GM06990 (cell line): ENCODE results near the gene AUTS2.

Experiments
- DNase-seq: peaks from one replicate; pipeline ENCODE4 v3.0.0-alpha.2; 2011; ENCODE audit not compliant: insufficient read length; ENCODE audit errors: extremely low read depth
- H3K27me3 ChIP-seq: replicated peaks from 2 replicates; pipeline ENCODE4 v1.6.0; 2011; ENCODE audit warnings: low read length; ENCODE audit not compliant: control insufficient read depth, insufficient read depth
- H3K36me3 ChIP-seq: 2 replicates; pipeline ENCODE4 v1.5.1; 2011; ENCODE audit warnings: low read length; ENCODE audit not compliant: control insufficient read depth, insufficient read depth
- H3K4me3 ChIP-seq: replicated peaks from 2 replicates; pipeline ENCODE4 v1.5.1; 2011; ENCODE audit warnings: low read depth, mild to moderate bottlenecking, control low read depth, low read length
- TF ChIP-seq, protein P1 (sequence below): IDR thresholded peaks from 2 replicates; pipeline ENCODE4 v1.5.1; 2011; ENCODE audit warnings: low read length, control low read depth, mild to moderate bottlenecking, inconsistent platforms; ENCODE audit not compliant: insufficient read depth, poor library complexity, severe bottlenecking

Gene AUTS2

DNA sequence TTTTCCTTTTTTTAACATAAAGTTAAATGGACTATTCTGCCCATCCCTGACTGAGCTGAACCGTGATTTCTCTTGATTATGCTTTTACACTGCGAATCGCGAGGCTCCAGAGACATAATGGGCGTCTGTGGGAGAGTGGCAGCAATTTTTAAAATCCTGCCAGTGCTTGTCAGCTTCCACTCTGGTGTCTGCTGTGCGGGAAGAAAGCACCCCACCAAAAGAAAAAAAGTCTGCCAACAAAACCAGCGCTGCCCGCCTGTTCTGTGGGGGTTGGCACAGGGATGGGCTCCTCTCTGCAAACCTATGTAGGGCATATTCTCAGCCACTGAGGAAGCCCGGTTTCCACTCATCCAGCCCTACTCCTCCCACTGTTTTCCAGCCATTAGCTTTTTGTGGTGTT lies 941.3 kb downstream of the AUTS2 start:
- no peak for DNase-seq
- TF ChIP-seq, protein P1, sequence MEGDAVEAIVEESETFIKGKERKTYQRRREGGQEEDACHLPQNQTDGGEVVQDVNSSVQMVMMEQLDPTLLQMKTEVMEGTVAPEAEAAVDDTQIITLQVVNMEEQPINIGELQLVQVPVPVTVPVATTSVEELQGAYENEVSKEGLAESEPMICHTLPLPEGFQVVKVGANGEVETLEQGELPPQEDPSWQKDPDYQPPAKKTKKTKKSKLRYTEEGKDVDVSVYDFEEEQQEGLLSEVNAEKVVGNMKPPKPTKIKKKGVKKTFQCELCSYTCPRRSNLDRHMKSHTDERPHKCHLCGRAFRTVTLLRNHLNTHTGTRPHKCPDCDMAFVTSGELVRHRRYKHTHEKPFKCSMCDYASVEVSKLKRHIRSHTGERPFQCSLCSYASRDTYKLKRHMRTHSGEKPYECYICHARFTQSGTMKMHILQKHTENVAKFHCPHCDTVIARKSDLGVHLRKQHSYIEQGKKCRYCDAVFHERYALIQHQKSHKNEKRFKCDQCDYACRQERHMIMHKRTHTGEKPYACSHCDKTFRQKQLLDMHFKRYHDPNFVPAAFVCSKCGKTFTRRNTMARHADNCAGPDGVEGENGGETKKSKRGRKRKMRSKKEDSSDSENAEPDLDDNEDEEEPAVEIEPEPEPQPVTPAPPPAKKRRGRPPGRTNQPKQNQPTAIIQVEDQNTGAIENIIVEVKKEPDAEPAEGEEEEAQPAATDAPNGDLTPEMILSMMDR: no peak
- Histone ChIP-seq H3K36me3 (no peaks in the 10 kb centered on the region), H3K4me3 (no peak overlapping the region), H3K27me3 (no peaks in the 10 kb centered on the region)

DNA sequence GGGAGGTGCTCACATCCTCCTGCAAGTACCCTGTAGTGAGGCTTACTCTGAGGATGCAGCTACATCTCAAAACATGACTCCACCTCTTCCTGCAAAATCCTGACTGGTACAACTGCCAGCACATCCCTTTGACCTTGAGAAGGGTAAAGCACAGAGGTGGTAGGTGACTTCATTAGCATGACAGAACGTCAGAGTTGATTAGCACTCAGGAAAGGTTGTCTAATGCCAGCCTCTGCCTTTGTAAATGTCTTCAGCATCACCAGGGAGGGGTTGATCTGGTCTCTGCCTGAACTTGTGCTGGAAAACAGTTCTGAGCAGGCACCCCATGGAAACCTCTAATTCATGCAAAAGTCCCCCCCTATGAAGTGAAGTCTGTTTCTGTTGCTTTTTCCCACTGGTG lies 942.4 kb downstream of the AUTS2 start:
- no peaks in the 10 kb centered on the region for H3K27me3 ChIP-seq
- no peak for DNase-seq
- no peak overlapping the region for H3K4me3 ChIP-seq
- no peaks in the 10 kb centered on the region for H3K36me3 ChIP-seq
- TF ChIP-seq, protein P1: no peak

DNA sequence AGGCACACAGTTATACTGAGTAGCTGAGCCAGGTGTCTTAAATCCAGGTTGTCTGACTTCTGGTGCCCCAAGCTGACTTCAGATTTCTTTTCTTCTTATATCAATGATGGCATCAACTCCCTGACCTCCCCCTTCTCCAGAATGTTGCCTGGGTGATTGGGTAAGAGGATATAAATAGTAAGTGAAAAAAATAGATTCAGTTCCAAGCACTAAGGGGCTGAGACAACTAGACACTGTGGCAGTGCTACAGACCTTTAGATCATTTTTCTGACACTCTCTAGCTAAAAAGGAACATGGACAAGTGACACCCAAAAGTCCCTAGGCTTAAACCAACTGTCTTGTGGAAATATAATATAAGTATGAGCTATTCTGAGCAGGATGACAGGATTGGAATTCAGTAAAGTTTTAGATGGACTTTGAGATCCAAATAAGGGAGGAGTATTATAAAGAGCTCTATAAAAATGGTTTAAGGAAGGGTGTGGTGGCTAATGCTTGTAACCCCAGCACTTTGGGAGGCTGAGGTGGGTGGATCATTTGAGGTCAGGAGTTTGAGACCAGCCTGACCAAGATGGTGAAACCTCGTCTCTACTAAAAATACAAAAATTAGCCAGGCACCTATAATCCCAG lies 944.6 kb downstream of the AUTS2 start:
- no peak for DNase-seq
- TF ChIP-seq, protein P1: no peak
- Histone ChIP-seq H3K4me3 (no peak overlapping the region), H3K27me3 (no peaks in the 10 kb centered on the region), H3K36me3 (no peaks in the 10 kb centered on the region)

DNA sequence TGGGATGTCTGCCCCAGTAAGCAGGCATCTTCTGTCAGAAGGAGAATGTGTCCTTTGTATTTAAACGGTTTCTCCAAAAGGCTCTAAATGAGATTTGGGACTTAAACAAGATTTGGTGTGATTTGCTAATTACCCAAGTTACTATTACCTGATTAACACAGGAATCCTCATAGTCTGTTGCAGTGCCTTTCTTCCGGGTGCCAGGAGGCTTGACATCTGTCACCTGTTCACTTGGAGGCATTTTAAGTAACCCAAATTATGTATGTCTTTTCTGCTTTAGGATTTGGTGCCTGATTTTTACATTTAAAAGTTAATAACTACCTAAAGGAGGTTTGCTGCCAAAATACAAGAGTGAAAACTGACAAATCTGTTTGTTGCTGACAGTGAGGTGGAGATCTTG lies 945.7 kb downstream of the AUTS2 start:
- H3K36me3 ChIP-seq: no peaks in the 10 kb centered on the region
- H3K4me3 ChIP-seq: no peak overlapping the region
- TF ChIP-seq, protein P1: no peak
- H3K27me3 ChIP-seq: no peaks in the 10 kb centered on the region
- DNase-seq: no peak

DNA sequence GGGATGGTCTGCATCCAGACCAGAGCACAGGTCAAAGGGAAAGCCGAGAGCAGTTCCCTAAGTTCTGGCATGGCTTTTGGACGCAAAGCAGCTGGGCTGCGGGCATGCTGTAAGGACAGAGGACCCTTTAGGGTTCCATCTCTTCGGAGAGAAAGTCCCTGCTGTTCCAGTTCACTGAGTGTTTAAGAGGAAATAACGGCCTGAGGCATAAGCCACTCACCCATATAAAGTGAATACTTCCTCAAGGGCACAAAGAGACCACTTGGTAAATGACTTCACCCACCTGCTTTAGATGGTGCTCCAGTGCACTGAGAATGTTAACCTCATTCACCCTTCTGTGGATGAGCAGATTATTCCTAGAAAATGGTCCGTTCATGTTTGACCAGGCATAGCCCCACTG lies 946.9 kb downstream of the AUTS2 start:
- TF ChIP-seq, protein P1: no peak
- Histone ChIP-seq H3K27me3 (no peaks in the 10 kb centered on the region), H3K4me3 (no peak overlapping the region), H3K36me3 (no peaks in the 10 kb centered on the region)
- peak; percentile 14 for DNase-seq

DNA sequence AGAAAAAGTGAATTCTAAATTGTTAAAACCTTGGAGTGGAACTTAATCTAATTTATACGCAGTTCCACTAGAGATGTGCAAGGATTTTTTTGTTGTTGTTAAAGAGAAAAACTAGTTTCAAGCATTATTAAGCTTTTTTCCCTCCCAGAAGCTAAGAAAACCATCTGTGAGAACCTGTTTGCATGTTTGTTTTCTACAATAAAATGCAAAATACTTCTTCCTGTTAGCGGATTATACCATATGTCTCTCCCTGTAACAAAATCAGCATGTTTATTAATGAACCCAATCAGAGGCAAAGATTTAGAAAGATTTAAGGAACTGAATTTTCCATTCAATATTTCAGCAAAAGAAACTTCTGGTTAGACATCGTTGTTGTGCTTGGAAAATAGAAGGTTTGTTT lies 953.9 kb downstream of the AUTS2 start:
- no peaks in the 10 kb centered on the region for H3K27me3 ChIP-seq

More for the DNA sequence above, 953.9 kb downstream of the AUTS2 start:
- no peaks in the 10 kb centered on the region for H3K36me3 ChIP-seq
- DNase-seq: no peak
- no peak overlapping the region for H3K4me3 ChIP-seq
- TF ChIP-seq, protein P1: no peak
